Endodermal cell (in vitro differentiated cells): Measurements from ENCODE around the gene DSE. TPM values are rescaled to one million over a fixed set of nuclear protein-coding genes. Genes with fewer than 3 reads are reported as not detected.

Experiments used
- DNase-seq: peaks from one replicate; pipeline ENCODE4 v3.0.0-alpha.2; 2017
- H3K27ac ChIP-seq: 2 replicates; pipeline ENCODE4 v1.5.1; 2013; ENCODE audit warnings: mild to moderate bottlenecking, low read depth, low read length, moderate library complexity
- H3K27me3 ChIP-seq: 2 replicates; pipeline ENCODE4 v1.6.1; 2013; ENCODE audit warnings: mild to moderate bottlenecking, low read length, moderate library complexity; ENCODE audit not compliant: insufficient read depth, control insufficient read depth, poor library complexity, severe bottlenecking
- H3K36me3 ChIP-seq: 2 replicates; pipeline ENCODE4 v1.7.0; 2013; ENCODE audit warnings: mild to moderate bottlenecking, low read length, moderate library complexity; ENCODE audit not compliant: control insufficient read depth, insufficient read depth
- H3K4me1 ChIP-seq: one replicate; pipeline ENCODE4 v1.7.0; 2013; ENCODE audit warnings: low read length; ENCODE audit not compliant: control insufficient read depth, insufficient read depth
- H3K4me3 ChIP-seq: 2 replicates; pipeline ENCODE4 v1.5.1; 2013; ENCODE audit warnings: mild to moderate bottlenecking, low read length, moderate library complexity
- H3K9ac ChIP-seq: 2 replicates; pipeline ENCODE4 v1.6.1; 2013; ENCODE audit warnings: mild to moderate bottlenecking, low read length, moderate library complexity; ENCODE audit not compliant: poor library complexity, severe bottlenecking; ENCODE audit errors: extremely low read depth
- H3K9me3 ChIP-seq: 2 replicates; pipeline ENCODE4 v1.6.1; 2013; ENCODE audit warnings: mild to moderate bottlenecking, low read length, moderate library complexity; ENCODE audit not compliant: control insufficient read depth
- H3K27ac Mint-ChIP-seq: 2 replicates; pipeline ENCODE4 v1.8.0; 2020; ENCODE audit warnings: mixed read lengths
- H3K27me3 Mint-ChIP-seq: 2 replicates; pipeline ENCODE4 v1.8.0; 2021; ENCODE audit warnings: mild to moderate bottlenecking, mixed read lengths; ENCODE audit not compliant: insufficient read depth
- H3K36me3 Mint-ChIP-seq: 2 replicates; pipeline ENCODE4 v1.8.0; 2020; ENCODE audit warnings: low read depth, mixed read lengths
- H3K4me1 Mint-ChIP-seq: 2 replicates; pipeline ENCODE4 v1.8.0; 2020; ENCODE audit warnings: mixed read lengths
- H3K4me3 Mint-ChIP-seq: 2 replicates; pipeline ENCODE4 v1.8.0; 2020; ENCODE audit warnings: mild to moderate bottlenecking, moderate library complexity, mixed read lengths
- H3K9me3 Mint-ChIP-seq: 2 replicates; pipeline ENCODE4 v1.8.0; 2020; ENCODE audit warnings: mild to moderate bottlenecking, mixed read lengths
- WGBS, 2 experiments: methylation state at CpG; one replicate each; pipeline versions ENCODE4 v1.1.5 to v1.1.7; 2013; ENCODE audit warnings: missing lambda C conversion rate in 2 of 2, mixed read lengths in 1 of 2; ENCODE audit not compliant: insufficient coverage in 1 of 2, insufficient read length in 1 of 2; 5-methylcytosine and 5-hydroxymethylcytosine counted together
- total RNA-seq, 2 donors: library from RNA; stranded (reverse); fragmentation: NEBNext Ultra II Directional in 1 of 2; extraction: Animal tissue kit (Norgen Biotek cat#: 25700) in 1 of 2; gene quantifications; 2 replicates in 1 of 2; 3 replicates in 1 of 2; pipeline ENCODE4 v1.2.1, GENCODE V29; 2021
- TF ChIP-seq, protein P1 (sequence below): fragments of 200-600 bp; sonication (generic); conservative IDR thresholded peaks from 2 replicates; pipeline ENCODE4 v1.5.0; 2021; ENCODE audit warnings: antibody characterized with exemption, mild to moderate bottlenecking

DSE gene
- total RNA-seq, 2 donors from 2014 or later: 42.3 to 44.3 TPM

DNA sequence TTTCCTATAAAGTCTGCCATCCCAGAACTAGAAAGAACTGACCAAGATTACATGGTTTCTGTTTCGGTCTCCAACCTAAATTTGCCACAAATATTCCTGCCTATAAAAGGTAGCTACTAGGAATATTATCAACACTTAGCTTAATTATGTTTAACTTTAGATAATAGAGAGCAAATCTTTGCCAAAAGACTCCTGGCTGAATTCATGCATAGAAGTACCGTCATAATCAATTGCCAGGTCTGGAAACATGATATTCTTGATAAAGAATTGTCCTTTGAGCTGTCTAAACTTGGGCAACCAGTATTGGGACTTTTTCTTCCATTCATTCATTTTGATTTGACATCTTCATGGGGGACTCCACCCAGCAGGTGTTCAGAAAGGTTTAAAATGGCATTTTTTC is 112.9 kb downstream of the DSE start:
- H3K36me3 Mint-ChIP-seq: no peaks in the 10 kb centered on the region
- WGBS, 2 experiments: 90 to 100% methylated on average over 1 to 2 of the region's 2 CpGs
- no peak overlapping the region for H3K27ac Mint-ChIP-seq

DNA sequence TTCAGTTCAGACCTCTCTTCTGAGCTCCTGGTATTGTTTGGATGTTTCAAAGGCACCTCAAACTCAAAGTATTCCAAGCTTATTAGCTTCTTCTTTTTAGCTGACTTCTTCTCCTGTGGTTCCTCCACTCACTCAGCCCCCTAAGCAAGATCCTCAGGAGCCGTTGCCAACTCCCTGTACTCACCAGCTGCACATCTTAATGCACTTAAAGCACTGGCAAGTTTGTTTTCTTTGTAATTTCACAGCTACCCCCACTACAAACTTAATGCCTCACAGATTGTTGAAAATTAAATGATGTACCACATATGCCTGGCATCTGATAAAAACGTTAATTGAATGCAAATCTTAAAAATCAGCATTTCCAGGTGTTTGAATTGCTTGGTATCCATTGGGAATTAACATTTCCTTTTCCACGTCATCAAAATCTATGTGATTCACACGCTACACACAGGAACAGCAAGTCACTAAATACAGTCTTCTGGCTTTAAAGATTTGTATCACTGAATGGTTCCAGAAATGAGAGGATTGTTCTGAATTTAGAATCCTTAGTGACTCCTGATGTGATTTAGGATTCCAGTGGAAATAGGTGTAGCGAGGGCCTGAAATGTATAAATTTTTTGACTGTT is 114.9 kb downstream of the DSE start:
- H3K27me3 ChIP-seq: no peaks in the 10 kb centered on the region
- no peaks in the 10 kb centered on the region for H3K36me3 ChIP-seq
- H3K36me3 Mint-ChIP-seq: no peaks in the 10 kb centered on the region
- H3K4me3 Mint-ChIP-seq: no peak overlapping the region
- peaks cover 3% of the 10 kb centered on the region for H3K9me3 Mint-ChIP-seq
- TF ChIP-seq, protein P1, sequence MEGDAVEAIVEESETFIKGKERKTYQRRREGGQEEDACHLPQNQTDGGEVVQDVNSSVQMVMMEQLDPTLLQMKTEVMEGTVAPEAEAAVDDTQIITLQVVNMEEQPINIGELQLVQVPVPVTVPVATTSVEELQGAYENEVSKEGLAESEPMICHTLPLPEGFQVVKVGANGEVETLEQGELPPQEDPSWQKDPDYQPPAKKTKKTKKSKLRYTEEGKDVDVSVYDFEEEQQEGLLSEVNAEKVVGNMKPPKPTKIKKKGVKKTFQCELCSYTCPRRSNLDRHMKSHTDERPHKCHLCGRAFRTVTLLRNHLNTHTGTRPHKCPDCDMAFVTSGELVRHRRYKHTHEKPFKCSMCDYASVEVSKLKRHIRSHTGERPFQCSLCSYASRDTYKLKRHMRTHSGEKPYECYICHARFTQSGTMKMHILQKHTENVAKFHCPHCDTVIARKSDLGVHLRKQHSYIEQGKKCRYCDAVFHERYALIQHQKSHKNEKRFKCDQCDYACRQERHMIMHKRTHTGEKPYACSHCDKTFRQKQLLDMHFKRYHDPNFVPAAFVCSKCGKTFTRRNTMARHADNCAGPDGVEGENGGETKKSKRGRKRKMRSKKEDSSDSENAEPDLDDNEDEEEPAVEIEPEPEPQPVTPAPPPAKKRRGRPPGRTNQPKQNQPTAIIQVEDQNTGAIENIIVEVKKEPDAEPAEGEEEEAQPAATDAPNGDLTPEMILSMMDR: no peak
- H3K27me3 Mint-ChIP-seq: peaks cover 7% of the 10 kb centered on the region
- no peak for DNase-seq
- H3K9me3 ChIP-seq: no peaks in the 10 kb centered on the region
- no peak overlapping the region for H3K9ac ChIP-seq
- no peak overlapping the region for H3K27ac Mint-ChIP-seq
- H3K4me3 ChIP-seq: no peak overlapping the region
- H3K27ac ChIP-seq: no peak overlapping the region
- 91 to 93% methylated on average over 4 to 5 of the region's 5 CpGs for WGBS, 2 experiments
- H3K4me1 ChIP-seq: peaks cover 4% of the 10 kb centered on the region
- peaks cover 4% of the 10 kb centered on the region for H3K4me1 Mint-ChIP-seq

More for the DNA sequence above, 112.9 kb downstream of the DSE start:
- Mint-ChIP-seq H3K4me3 (no peak overlapping the region), H3K27me3 (peaks cover 7% of the 10 kb centered on the region), H3K4me1 (peaks cover 4% of the 10 kb centered on the region), H3K9me3 (no peaks in the 10 kb centered on the region)
- no peaks in the 10 kb centered on the region for H3K9me3 ChIP-seq
- peaks cover 4% of the 10 kb centered on the region for H3K4me1 ChIP-seq
- no peak for DNase-seq
- TF ChIP-seq, protein P1: no peak
- no peaks in the 10 kb centered on the region for H3K27me3 ChIP-seq
- H3K9ac ChIP-seq: no peak overlapping the region
- no peak overlapping the region for H3K4me3 ChIP-seq
- H3K27ac ChIP-seq: no peak overlapping the region
- H3K36me3 ChIP-seq: no peaks in the 10 kb centered on the region

DNA sequence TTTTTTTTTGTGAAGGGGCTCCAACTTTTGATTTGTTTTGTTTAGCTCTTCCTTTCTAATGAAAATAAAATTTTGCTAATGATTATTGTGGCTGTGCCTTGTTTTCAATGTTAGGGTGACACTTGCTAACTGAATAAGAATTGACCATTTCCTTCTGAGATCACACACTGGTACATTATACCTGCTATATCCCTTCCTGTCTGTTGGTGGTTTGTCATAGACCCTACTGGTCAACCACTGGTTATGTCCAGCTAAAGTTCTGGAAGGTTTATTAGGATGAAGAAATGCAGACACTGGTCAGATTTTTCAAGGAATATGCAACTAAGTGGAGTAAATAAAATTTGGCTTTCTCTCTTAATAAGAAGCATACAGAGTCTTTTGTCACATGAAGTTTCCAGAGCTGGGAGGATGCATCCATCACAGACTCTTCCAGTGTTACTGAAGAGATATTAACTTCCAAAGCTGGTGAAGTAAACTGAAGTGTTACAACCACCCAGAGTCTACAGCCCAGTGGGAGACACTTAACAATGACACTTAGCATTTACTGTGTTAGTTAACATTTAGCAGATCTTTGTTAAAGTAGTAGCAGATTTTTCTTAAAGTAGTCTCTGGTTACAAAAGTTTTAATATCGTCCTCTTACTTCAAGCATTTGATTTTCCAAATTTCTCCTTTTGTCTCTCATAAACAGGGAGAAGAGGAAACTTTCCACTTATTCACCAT is 121.0 kb downstream of the DSE start:
- no peaks in the 10 kb centered on the region for H3K36me3 ChIP-seq
- Mint-ChIP-seq H3K4me1 (peaks cover 13% of the 10 kb centered on the region), H3K4me3 (no peak overlapping the region), H3K27me3 (peaks cover 3% of the 10 kb centered on the region), H3K9me3 (peaks cover 3% of the 10 kb centered on the region), H3K27ac (no peak overlapping the region), H3K36me3 (no peaks in the 10 kb centered on the region)
- no peaks in the 10 kb centered on the region for H3K27me3 ChIP-seq
- no peaks in the 10 kb centered on the region for H3K4me1 ChIP-seq
- 88% methylated on average over 1 of the region's 1 CpG; no CpG with 5 or more reads in 1 of the 2 experiments for WGBS, 2 experiments
- H3K9ac ChIP-seq: no peak overlapping the region
- no peak overlapping the region for H3K4me3 ChIP-seq
- peak overlapping the region; percentile 59 for H3K27ac ChIP-seq
- H3K9me3 ChIP-seq: no peaks in the 10 kb centered on the region
- DNase-seq: no peak
- TF ChIP-seq, protein P1: no peak
